Keratinocyte (primary cell): ENCODE results near the gene RAB21. TPM values are rescaled to one million over a fixed set of nuclear protein-coding genes. Genes with fewer than 3 reads are reported as not detected.

Experiments used
- DNase-seq: peaks from one replicate; pipeline ENCODE4 v3.0.0-alpha.2; 2011; ENCODE audit warnings: low read depth, missing footprints, low spot score
- FAIRE-seq: peaks from 2 replicates; lab custom pipeline; 2011; peaks lifted over from hg19 to GRCh38; lab: Jason Lieb, UNC
- H2AFZ ChIP-seq: 2 replicates; pipeline ENCODE4 v1.6.0; 2012; ENCODE audit warnings: low read length, control low read depth, inconsistent platforms; ENCODE audit not compliant: control insufficient read depth
- H3K27ac ChIP-seq: 2 replicates; pipeline ENCODE4 v1.5.1; 2011; ENCODE audit warnings: low read length; ENCODE audit not compliant: control insufficient read depth, insufficient read depth
- H3K27me3 ChIP-seq: 3 replicates; pipeline ENCODE4 v1.6.0; 2011; ENCODE audit warnings: low read length; ENCODE audit not compliant: control insufficient read depth, insufficient read depth; ENCODE audit errors: extremely low read depth
- H3K36me3 ChIP-seq, 2 experiments: 2 replicates in 1 of 2; 3 replicates in 1 of 2; pipeline ENCODE4 v1.5.1; 2011; ENCODE audit warnings: low read length in 2 of 2, mild to moderate bottlenecking in 1 of 2; ENCODE audit not compliant: control insufficient read depth in 2 of 2, insufficient read depth in 2 of 2; ENCODE audit errors: extremely low read depth in 1 of 2
- H3K4me1 ChIP-seq: 3 replicates; pipeline ENCODE4 v1.5.1; 2011; ENCODE audit warnings: low read length; ENCODE audit not compliant: control insufficient read depth, insufficient read depth; ENCODE audit errors: extremely low read depth
- H3K4me2 ChIP-seq: 3 replicates; pipeline ENCODE4 v1.6.0; 2011; ENCODE audit warnings: low read depth, low read length; ENCODE audit not compliant: control insufficient read depth, insufficient read depth; ENCODE audit errors: extremely low read depth
- H3K4me3 ChIP-seq, 3 experiments: fragments of 200-600 bp in 1 of 3; sonication (generic) in 1 of 3; 2 replicates in 2 of 3; 3 replicates in 1 of 3; pipeline ENCODE4 v1.5.1; 2011 to 2016; ENCODE audit warnings: low read length in 3 of 3, mild to moderate bottlenecking in 3 of 3, control low read depth in 2 of 3, inconsistent platforms in 1 of 3, low read depth in 1 of 3, mixed read lengths in 1 of 3, mixed run types in 1 of 3, moderate library complexity in 1 of 3; ENCODE audit not compliant: control insufficient read depth in 2 of 3, insufficient read depth in 2 of 3; ENCODE audit errors: extremely low read depth in 1 of 3
- H3K79me2 ChIP-seq: 2 replicates; pipeline ENCODE4 v1.6.0; 2012; ENCODE audit warnings: low read length; ENCODE audit not compliant: control insufficient read depth, insufficient read depth
- H3K9ac ChIP-seq: 3 replicates; pipeline ENCODE4 v1.6.0; 2011; ENCODE audit warnings: low read length; ENCODE audit not compliant: control insufficient read depth, insufficient read depth; ENCODE audit errors: extremely low read depth
- H3K9me1 ChIP-seq: 3 replicates; pipeline ENCODE4 v1.6.0; 2011; ENCODE audit warnings: low read length; ENCODE audit not compliant: control insufficient read depth, insufficient read depth; ENCODE audit errors: extremely low read depth
- H3K9me3 ChIP-seq: 2 replicates; pipeline ENCODE4 v1.5.1; 2012; ENCODE audit warnings: low read depth, low read length; ENCODE audit not compliant: control insufficient read depth
- H4K20me1 ChIP-seq: 3 replicates; pipeline ENCODE4 v1.6.0; 2011; ENCODE audit warnings: low read length; ENCODE audit not compliant: control insufficient read depth, insufficient read depth; ENCODE audit errors: extremely low read depth
- CTCF ChIP-seq, 3 experiments: IDR thresholded peaks in 1 of 3; conservative IDR thresholded peaks in 1 of 3; optimal IDR thresholded peaks in 1 of 3; 2 replicates in 2 of 3; 3 replicates in 1 of 3; pipeline versions ENCODE3 to v1.5.1; 2011; ENCODE audit warnings: low read length in 3 of 3, mild to moderate bottlenecking in 3 of 3, moderate library complexity in 2 of 3, control low read depth in 1 of 3, inconsistent platforms in 1 of 3; ENCODE audit not compliant: insufficient read depth in 2 of 3; ENCODE audit errors: extremely low read depth in 1 of 3
- EZH2 ChIP-seq: IDR thresholded peaks from one replicate; pipeline ENCODE4 v1.6.1; 2012; ENCODE audit warnings: inconsistent platforms, mild to moderate bottlenecking, low read length, moderate library complexity
- dilution Hi-C: fragments of 300-500 bp; cut with MboI; formaldehyde crosslinking; loops from one replicate; pipeline ENCODE4 v1.7.0; 2020; ENCODE audit warnings: low sequenced_read_pairs; ENCODE audit not compliant: extremely low pct_ligation_motif_present
- polyA minus RNA-seq, 3 experiments: library from RNA; depleted of rRNA, polyadenylated mRNA; stranded (reverse); fragments of >200 nt; gene quantifications; 1 replicate in 1 of 3; 2 replicates in 1 of 3; 3 replicates in 1 of 3; pipeline ENCODE4 v1.2.3, GENCODE V29; 2011
- polyA plus RNA-seq, 5 experiments: library from polyadenylated mRNA; depleted of rRNA in 3 of 5; stranded (reverse) in 3 of 5; stranded (forward) in 1 of 5; unstranded in 1 of 5; fragments of >200 nt; gene quantifications; 1 replicate in 1 of 5; 2 replicates in 3 of 5; 3 replicates in 1 of 5; pipeline versions ENCODE4 v1.2.1 to v1.2.3, GENCODE V29; 2011 to 2012; ENCODE audit warnings: missing spikeins in 2 of 5, low read depth in 1 of 5, low replicate concordance in 1 of 5

RAB21 gene
- polyA plus RNA-seq, result 11.7 to 21.9 TPM (median 19.5 TPM) in 3 replicates
- polyA plus RNA-seq (2011; ENCODE audit: low read depth), result 390 TPM
- 17.5 and 31.8 TPM in 2 replicates for polyA plus RNA-seq (2011; cell fraction: cytosol; rRNA removed)
- polyA plus RNA-seq (2011; cell fraction: nucleus; rRNA removed), result 16.1 and 23.6 TPM in 2 replicates
- 42.1 and 77.3 TPM in 2 replicates for polyA plus RNA-seq (2012; ENCODE audit: low replicate concordance)
- polyA minus RNA-seq, result 2.8 to 16.8 TPM (median 7.3 TPM) in 3 replicates
- 9.6 TPM for polyA minus RNA-seq (2011; cell fraction: cytosol; rRNA and poly(A)+ RNA removed)
- polyA minus RNA-seq (2011; cell fraction: nucleus; rRNA and poly(A)+ RNA removed), result 2.7 and 7.8 TPM in 2 replicates

GRCh38 chr12:71754461-71755145 is at the start of gene RAB21:
TSS of gene RAB21 (plus strand) at chr12:71754863. CDS start at chr12:71755130, 267 bp downstream.
- Histone ChIP-seq H3K27me3 (no peaks in the 10 kb centered on the region), H3K9me1 (no peaks in the 10 kb centered on the region), H3K79me2 (peaks cover 46% of the 10 kb centered on the region), H2AFZ (peak within 1 kb of the TSS; percentile 97), H3K9ac (peak within 1 kb of the TSS; percentile 98), H3K4me1 (peaks cover 15% of the 10 kb centered on the region), H3K27ac (peak within 1 kb of the TSS; percentile 98), H3K9me3 (peaks cover 8% of the 10 kb centered on the region), H3K36me3 (peaks cover 2 to 16% of the 10 kb centered on the region in 2 experiments), H4K20me1 (no peaks in the 10 kb centered on the region), H3K4me3 (peak within 1 kb of the TSS; percentile 84 to 97 (median 96)), H3K4me2 (peak within 1 kb of the TSS; percentile 88)
- DNase-seq (peak; percentile 62), FAIRE-seq (peak; percentile 9)
- TF ChIP-seq CTCF (optimal IDR thresholded peaks at IDR 0.05 in 1 of 3, IDR thresholded peaks at IDR 0.05 in 1 of 3, conservative IDR thresholded peaks at IDR 0.05 in 1 of 3; ENCODE audit: extremely low read depth in 1 of 3, insufficient read depth in 2 of 3, low read length in 3 of 3), result peak in 1 of 3 experiments; percentile 26
- TF ChIP-seq EZH2, result no peak
- dilution Hi-C loops, result no loop called here

- Histone ChIP-seq H3K9ac (no peak overlapping the region), H3K9me3 (no peaks in the 10 kb centered on the region), H3K9me1 (no peaks in the 10 kb centered on the region), H3K27ac (no peak overlapping the region), H3K36me3 (peaks cover 0 to 2% of the 10 kb centered on the region in 2 experiments), H3K27me3 (no peaks in the 10 kb centered on the region), H3K4me1 (peaks cover 28% of the 10 kb centered on the region), H3K4me3 (no peak overlapping the region), H3K79me2 (no peaks in the 10 kb centered on the region), H2AFZ (no peak overlapping the region), H3K4me2 (peak overlapping the region; percentile 12), H4K20me1 (no peaks in the 10 kb centered on the region)
- TF ChIP-seq EZH2, result no peak
- no peak for TF ChIP-seq CTCF (optimal IDR thresholded peaks at IDR 0.05 in 1 of 3, IDR thresholded peaks at IDR 0.05 in 1 of 3, conservative IDR thresholded peaks at IDR 0.05 in 1 of 3; ENCODE audit: extremely low read depth in 1 of 3, insufficient read depth in 2 of 3, low read length in 3 of 3)
- FAIRE-seq (peak; percentile 26), DNase-seq (no peak)
- dilution Hi-C loops, result no loop called here
These were observed 49.7 kb upstream of the RAB21 start for GRCh38 chr12:71704920-71705319.
